Measurements from ENCODE around the gene SMAD3. TPM values are rescaled to one million over a fixed set of nuclear protein-coding genes. Genes with fewer than 3 reads are reported as not detected.

Gene SMAD3
- total RNA-seq, 1 experiment from 2014 or later, result 99.5 TPM

DNA sequence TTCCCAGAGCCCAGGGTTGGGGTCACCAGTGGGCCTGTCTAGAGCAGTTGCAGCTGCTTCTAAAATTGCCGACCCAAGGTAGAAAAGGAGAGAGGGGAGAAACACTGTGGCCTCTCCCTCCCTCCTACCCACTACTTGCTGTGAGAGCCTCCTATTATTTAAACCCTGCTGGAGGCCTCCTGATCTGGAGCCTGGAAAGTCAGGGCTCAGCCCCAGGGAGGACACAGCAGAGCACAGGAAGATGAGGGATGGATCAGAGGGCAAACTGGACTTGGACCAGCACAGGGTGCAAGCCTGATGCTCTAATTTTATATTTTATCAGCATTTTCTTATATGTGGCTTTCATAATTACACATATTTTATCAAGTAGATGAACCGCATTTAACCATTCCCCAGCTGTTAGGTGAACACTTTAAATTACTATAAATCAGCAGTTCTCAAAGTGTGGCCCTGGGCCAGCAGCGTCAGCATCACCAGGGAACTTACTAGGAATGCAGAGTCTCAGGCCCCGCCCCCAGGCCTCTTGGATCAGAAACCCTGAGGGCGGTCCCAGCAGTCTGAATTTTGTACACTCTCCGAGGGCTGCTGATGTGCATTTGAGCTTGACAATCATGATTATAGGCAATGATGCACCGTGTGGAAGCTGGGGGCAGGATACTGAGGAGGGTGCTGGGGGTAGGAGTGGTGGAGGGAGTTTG, 26.7 kb downstream of the SMAD3 start:
- ChIA-PET CTCF (no interaction called here), POLR2A (ENCODE audit: unreplicated experiment) (no interaction called here)
- TF ChIP-seq, protein P1, sequence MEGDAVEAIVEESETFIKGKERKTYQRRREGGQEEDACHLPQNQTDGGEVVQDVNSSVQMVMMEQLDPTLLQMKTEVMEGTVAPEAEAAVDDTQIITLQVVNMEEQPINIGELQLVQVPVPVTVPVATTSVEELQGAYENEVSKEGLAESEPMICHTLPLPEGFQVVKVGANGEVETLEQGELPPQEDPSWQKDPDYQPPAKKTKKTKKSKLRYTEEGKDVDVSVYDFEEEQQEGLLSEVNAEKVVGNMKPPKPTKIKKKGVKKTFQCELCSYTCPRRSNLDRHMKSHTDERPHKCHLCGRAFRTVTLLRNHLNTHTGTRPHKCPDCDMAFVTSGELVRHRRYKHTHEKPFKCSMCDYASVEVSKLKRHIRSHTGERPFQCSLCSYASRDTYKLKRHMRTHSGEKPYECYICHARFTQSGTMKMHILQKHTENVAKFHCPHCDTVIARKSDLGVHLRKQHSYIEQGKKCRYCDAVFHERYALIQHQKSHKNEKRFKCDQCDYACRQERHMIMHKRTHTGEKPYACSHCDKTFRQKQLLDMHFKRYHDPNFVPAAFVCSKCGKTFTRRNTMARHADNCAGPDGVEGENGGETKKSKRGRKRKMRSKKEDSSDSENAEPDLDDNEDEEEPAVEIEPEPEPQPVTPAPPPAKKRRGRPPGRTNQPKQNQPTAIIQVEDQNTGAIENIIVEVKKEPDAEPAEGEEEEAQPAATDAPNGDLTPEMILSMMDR (conservative IDR thresholded peaks at IDR 0.05), result no peak
- TF ChIP-seq EZH2 (IDR thresholded peaks at IDR 0.05; ENCODE audit: low read depth), result no peak
- Histone ChIP-seq H3K9me3 (ENCODE audit: insufficient read depth, low read depth) (no peaks in the 10 kb centered on the region), H3K27me3 (ENCODE audit: insufficient read depth, low read depth) (no peaks in the 10 kb centered on the region), H4K20me1 (ENCODE audit: insufficient read depth) (no peaks in the 10 kb centered on the region), H3K4me1 (replicated peaks; ENCODE audit: insufficient read depth) (peaks cover 75% of the 10 kb centered on the region), H3K4me3 (peak overlapping the region; percentile 11; the same call in 1 of the 2 replicates), H3K9me2 (ENCODE audit: insufficient read depth) (no peaks in the 10 kb centered on the region), H3K36me3 (ENCODE audit: low read depth) (peaks cover 23% of the 10 kb centered on the region; the same call in 1 of the 2 replicates), H2AFZ (no peak overlapping the region), H3K79me2 (ENCODE audit: low read depth) (peaks cover 96% of the 10 kb centered on the region), H3K4me2 (peak overlapping the region; percentile 81), H3K27ac (peak overlapping the region; percentile 96), H3F3A (ENCODE audit: insufficient read depth, low read depth) (peaks cover 63% of the 10 kb centered on the region)
- intact Hi-C loops (cut with micrococcal nuclease; ENCODE audit: unreplicated experiment), result loop anchor here (1.0 to 2.0 kb wide), 4 partner anchors 13 to 58 kb away; partner anchors contain the start of gene SMAD3
- BruUV-seq (replicated peaks), result TSS peak; percentile 53
- DNase-seq, result no peak

DNA sequence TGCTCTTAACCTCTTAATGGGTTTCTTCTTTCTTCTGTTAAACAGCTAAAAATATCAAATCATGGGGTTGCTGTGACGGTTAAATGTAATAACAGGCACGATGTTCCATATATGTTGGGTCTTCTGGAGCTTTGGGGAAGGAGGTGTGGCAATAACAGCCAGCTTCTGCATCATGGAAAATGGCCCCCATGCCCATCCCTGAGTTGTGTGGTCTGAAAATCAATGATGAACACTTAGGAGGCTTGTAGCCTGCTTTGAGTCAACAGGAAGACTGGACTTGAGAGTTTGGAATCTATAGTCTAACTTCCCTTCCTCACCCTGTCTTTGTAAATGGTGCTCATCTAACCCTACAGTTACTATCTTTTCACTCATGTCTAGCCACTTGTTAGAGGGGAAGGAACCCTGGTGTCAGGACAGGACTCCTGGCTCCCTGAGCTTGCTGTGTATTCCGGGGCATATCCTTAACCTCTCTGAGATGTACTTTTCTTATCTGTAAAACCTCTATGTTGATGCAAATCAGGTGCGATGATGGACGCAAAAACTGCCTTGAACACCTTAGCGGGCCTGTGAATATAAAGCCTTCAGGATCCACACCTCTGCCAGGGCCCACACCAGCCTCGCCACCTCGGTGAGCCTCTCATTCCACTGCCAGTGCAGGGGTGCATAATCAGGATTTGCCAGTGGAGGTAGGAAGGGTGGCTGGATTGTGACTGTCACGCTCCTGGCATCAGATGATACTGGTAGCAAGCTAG, 27.5 kb downstream of the SMAD3 start:
- no peak for DNase-seq
- H3K36me3 ChIP-seq (ENCODE audit: low read depth), result peaks cover 31% of the 10 kb centered on the region
- H3F3A ChIP-seq (ENCODE audit: insufficient read depth, low read depth), result peaks cover 70% of the 10 kb centered on the region
- BruUV-seq (replicated peaks), result no TSS peak
- no peaks in the 10 kb centered on the region for H3K9me3 ChIP-seq (ENCODE audit: insufficient read depth, low read depth)
- H3K4me2 ChIP-seq, result peak overlapping the region; percentile 81; the same call in 1 of the 2 replicates
- H3K27me3 ChIP-seq (ENCODE audit: insufficient read depth, low read depth), result no peaks in the 10 kb centered on the region
- H3K4me3 ChIP-seq, result no peak overlapping the region
- CTCF ChIA-PET, result no interaction called here
- no peaks in the 10 kb centered on the region for H4K20me1 ChIP-seq (ENCODE audit: insufficient read depth)
- no peaks in the 10 kb centered on the region for H3K9me2 ChIP-seq (ENCODE audit: insufficient read depth)
- TF ChIP-seq, protein P1 (conservative IDR thresholded peaks at IDR 0.05), result no peak
- TF ChIP-seq EZH2 (IDR thresholded peaks at IDR 0.05; ENCODE audit: low read depth), result no peak
- peaks cover 96% of the 10 kb centered on the region for H3K79me2 ChIP-seq (ENCODE audit: low read depth)
- POLR2A ChIA-PET (ENCODE audit: unreplicated experiment), result no interaction called here
- peak overlapping the region; percentile 96; the same call in 1 of the 2 replicates for H3K27ac ChIP-seq
- intact Hi-C loops (cut with micrococcal nuclease; ENCODE audit: unreplicated experiment), result no loop called here
- no peak overlapping the region for H2AFZ ChIP-seq
- H3K4me1 ChIP-seq (replicated peaks; ENCODE audit: insufficient read depth), result peaks cover 72% of the 10 kb centered on the region

DNA sequence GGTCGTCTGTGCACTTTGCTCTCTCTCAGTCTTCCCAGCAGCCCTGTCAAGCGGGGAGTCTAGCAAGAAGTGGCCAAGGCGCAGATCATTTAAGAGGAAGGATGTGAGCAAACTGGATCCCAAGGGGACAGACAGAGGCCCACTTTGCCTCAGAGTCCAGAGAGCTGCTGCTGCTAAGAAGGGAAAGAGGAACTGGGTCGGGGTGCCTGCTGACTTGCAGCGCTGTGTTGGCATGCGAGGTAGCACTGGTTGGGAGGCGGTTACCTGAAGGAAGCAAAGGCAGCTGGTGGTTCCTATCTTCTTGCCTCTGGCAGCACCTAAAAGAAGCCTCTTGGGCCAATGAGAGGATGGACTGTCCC, 28.1 kb downstream of the SMAD3 start:
- peaks cover 65% of the 10 kb centered on the region for H3F3A ChIP-seq (ENCODE audit: insufficient read depth, low read depth)
- TF ChIP-seq EZH2 (IDR thresholded peaks at IDR 0.05; ENCODE audit: low read depth), result no peak
- TF ChIP-seq, protein P1 (conservative IDR thresholded peaks at IDR 0.05), result no peak
- ChIA-PET CTCF (no interaction called here), POLR2A (ENCODE audit: unreplicated experiment) (no interaction called here)
- H3K9me2 ChIP-seq (ENCODE audit: insufficient read depth), result no peaks in the 10 kb centered on the region
- H3K4me1 ChIP-seq (replicated peaks; ENCODE audit: insufficient read depth), result peaks cover 67% of the 10 kb centered on the region
- H3K36me3 ChIP-seq (ENCODE audit: low read depth), result peaks cover 33% of the 10 kb centered on the region
- no peak overlapping the region for H2AFZ ChIP-seq
- peaks cover 96% of the 10 kb centered on the region for H3K79me2 ChIP-seq (ENCODE audit: low read depth)
- no peaks in the 10 kb centered on the region for H3K9me3 ChIP-seq (ENCODE audit: insufficient read depth, low read depth)
- intact Hi-C loops (cut with micrococcal nuclease; ENCODE audit: unreplicated experiment), result no loop called here
- no peak overlapping the region for H3K27ac ChIP-seq
- H3K4me2 ChIP-seq, result no peak overlapping the region
- no peaks in the 10 kb centered on the region for H4K20me1 ChIP-seq (ENCODE audit: insufficient read depth)
- H3K27me3 ChIP-seq (ENCODE audit: insufficient read depth, low read depth), result no peaks in the 10 kb centered on the region
- no peak overlapping the region for H3K4me3 ChIP-seq
- DNase-seq, result no peak
- no TSS peak for BruUV-seq (replicated peaks)

Measured in PC-9 (cell line).